AG10803 (cell line): ENCODE measurements around the gene SLC16A14.
A peak's percentile ranks its signal among the peaks of the same experiment; 100 is the strongest.

Experiments
- DNase-seq: peaks from one replicate; pipeline ENCODE4 v3.0.0; 2010; ENCODE audit warnings: low read depth
- H3K4me3 ChIP-seq: 2 replicates; pipeline ENCODE4 v1.5.1; 2011; ENCODE audit warnings: mild to moderate bottlenecking, low read length, control low read depth
- CTCF ChIP-seq: conservative IDR thresholded peaks from 2 replicates; pipeline ENCODE4 v1.5.1; 2011; ENCODE audit warnings: mild to moderate bottlenecking, low read length, control low read depth, inconsistent platforms

The SLC16A14 gene

GRCh38 chr2:229996320-229996719, 72.4 kb downstream of the SLC16A14 start:
- H3K4me3 ChIP-seq, result no peak overlapping the region
- DNase-seq, result peak; percentile 81
- no peak for TF ChIP-seq CTCF

GRCh38 chr2:229993236-229993635, 75.5 kb downstream of the SLC16A14 start:
- no peak for TF ChIP-seq CTCF
- no peak overlapping the region for H3K4me3 ChIP-seq
- DNase-seq, result no peak
